ENCODE measurements around the gene CDH23.

Gene CDH23

GRCh38 chr10:71648254-71648932, 251.7 kb downstream of the CDH23 start:
- DNase-seq: no peak

GRCh38 chr10:71648933-71649320, 252.2 kb downstream of the CDH23 start:
- DNase-seq: no peak

DNA sequence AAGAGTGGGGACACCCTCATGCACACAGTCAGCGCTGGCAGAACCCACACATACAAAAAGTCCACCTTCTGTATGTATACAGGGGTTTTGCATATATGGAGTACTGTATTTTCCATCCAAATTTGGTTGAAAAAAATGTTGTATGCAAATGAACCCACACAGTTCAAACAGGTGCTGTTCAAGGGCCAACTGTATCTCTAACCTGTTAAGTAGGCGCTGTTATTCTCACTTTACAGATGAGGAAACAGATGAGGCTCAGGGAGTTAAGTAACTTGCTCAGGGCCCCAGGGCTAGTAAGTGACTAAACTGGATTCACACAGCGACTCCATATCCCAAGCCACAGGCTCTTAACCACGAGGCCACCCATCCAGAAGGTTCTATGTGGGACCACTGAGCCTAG, 252.9 kb downstream of the CDH23 start:
- no peak for DNase-seq

DNA sequence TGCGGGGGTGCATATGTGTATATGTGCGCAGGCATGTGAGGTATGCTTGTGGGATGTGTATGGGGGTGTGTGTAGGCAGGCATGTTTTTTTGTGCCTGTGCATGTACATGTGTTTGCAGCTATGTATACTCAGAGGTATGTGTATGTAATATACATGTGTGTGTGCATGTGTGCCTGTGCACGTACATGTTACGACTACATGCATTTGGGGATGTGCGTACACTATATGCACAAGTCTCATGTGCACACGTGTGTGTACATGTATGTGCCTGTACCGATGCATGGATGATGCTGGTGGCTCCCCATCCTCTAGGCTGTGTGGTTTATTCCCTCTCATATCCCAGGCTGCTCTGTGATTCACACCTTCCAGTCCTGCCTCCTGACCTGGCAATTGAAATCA, 253.7 kb downstream of the CDH23 start:
- no peak for DNase-seq

GRCh38 chr10:71651428-71651827, 254.7 kb downstream of the CDH23 start:
- no peak for DNase-seq

DNA sequence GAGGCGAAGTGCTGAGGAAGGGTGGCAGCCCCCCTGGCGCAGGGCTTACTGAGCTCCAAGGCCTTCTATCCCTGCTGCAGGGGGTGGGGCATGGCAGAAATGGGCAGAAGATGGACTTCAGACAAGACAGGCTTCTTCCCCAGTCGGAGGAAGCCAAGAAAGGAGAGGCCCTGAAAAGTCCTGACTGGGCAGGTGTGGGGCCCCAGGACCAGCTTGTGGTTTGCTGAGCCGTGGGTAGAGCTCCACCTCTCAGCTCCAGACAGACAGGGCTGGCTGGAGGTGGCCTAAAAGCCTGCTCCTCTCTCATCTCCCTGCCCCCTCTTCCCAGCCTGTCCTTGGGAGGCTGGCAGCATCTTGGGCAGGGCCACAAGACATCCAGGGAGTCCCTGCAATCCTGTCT, 255.2 kb downstream of the CDH23 start:
- no peak for DNase-seq

DNA sequence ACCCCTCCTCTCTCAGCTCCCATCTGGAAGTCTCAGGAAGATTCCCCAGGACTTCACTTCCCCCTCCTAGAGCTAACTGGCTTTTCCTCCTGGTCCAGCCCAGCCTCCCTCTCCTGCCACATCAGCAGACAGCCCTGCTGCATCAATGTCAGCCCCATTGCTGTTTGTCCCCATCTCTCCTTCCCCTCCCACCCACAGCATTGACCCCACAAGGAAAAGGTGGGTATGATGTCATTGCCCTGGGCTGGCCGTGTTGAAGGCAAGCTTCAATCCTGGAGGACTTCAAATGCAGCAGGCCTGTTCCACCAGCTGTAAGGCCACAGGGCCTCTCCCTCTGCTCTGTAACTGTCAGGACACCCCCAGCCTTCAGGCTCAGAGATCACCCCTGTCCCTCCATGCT, 256.3 kb downstream of the CDH23 start:
- DNase-seq: no peak

DNA sequence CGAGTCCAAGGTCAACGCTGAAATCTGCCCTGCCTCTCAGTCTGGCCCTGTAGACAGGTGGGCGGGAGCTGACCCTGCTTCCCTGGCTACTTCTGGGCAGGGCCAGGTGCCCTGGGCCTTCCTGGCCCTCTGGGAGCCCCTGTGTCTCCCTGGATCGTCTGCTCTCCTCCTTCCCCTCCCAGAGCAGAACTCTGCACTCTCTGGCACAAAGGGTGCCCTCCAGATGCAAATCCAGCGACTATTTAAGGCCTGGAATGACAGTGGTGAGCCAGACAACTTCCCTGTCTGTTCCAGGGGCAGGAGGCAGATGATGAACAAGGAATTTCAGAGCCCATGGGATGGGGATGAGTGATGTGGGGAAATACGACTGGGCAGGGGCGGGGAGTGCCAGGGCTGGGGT, 259.5 kb downstream of the CDH23 start:
- DNase-seq: no peak

GRCh38 chr10:71657604-71658466, 261.1 kb downstream of the CDH23 start:
- no peak for DNase-seq

DNA sequence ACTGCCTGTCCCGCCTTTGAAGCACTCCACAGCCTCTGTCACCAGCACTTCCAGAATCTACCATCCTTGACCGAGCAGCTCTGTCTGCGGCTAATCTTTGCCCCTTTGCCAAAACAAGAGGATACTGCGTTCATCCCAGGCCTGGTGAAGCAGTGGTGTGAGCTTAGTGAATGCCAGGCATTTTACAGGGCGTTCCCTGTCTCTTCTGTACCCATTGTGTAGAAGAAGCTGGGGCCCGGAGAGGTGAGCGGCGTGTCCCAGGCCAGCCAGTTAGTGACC, 261.7 kb downstream of the CDH23 start:
- no peak for DNase-seq

DNA sequence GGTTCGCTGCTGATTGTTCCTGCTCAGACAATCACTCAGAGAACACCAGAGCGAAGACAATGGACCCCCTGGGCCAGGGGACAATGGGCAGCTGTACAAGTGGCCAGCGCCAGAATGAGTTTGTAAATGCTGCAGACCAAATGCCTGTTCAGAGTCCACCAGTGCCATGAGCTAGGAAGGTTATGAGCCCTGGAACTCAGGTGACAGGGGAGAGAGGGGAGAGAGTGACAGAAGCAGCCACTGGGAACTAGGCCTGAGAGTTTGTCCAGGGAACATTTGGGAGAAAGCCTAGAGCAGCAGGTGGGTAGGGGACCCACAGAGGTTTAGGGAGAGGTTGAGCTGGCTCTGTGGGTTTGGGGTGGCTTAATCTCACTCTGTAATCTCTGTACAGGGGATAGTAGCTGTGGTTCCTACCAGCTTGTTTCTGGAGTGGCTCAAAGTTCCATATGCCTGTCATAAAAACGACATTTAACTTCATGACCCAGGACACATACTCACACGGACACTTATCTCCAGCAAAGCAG, 262.5 kb downstream of the CDH23 start:
- no peak for DNase-seq

GRCh38 chr10:71659737-71660136, 263.0 kb downstream of the CDH23 start:
- DNase-seq: no peak

- no peak for DNase-seq
These were observed 263.6 kb downstream of the CDH23 start for GRCh38 chr10:71660313-71660712.

- no peak for DNase-seq
These were observed 264.4 kb downstream of the CDH23 start for GRCh38 chr10:71661060-71661622.

GRCh38 chr10:71661779-71662336, 265.1 kb downstream of the CDH23 start:
- no peak for DNase-seq

- DNase-seq: no peak
These were observed 266.6 kb downstream of the CDH23 start for GRCh38 chr10:71663311-71663710.

DNA sequence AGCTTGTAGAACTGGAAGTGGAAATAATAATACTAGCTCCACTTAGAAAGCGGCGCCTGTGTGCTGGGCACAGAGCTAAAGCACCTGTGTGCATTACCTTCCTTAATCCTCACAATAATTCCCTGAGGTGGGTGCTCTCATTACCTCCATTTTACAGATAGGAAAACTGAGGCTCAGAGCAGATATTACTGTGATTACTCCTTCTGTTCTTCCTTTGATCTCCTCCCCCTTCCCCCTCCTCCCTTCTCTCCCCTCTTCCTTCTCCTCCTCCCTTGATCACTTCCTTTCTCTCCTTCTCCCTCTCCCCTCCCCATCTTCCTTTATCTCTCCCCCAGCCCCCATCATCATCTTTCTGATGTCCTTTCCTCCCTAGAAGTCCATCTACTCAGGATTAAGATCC, 267.9 kb downstream of the CDH23 start:
- no peak for DNase-seq

GRCh38 chr10:71665456-71665855, 268.7 kb downstream of the CDH23 start:
- no peak for DNase-seq

DNA sequence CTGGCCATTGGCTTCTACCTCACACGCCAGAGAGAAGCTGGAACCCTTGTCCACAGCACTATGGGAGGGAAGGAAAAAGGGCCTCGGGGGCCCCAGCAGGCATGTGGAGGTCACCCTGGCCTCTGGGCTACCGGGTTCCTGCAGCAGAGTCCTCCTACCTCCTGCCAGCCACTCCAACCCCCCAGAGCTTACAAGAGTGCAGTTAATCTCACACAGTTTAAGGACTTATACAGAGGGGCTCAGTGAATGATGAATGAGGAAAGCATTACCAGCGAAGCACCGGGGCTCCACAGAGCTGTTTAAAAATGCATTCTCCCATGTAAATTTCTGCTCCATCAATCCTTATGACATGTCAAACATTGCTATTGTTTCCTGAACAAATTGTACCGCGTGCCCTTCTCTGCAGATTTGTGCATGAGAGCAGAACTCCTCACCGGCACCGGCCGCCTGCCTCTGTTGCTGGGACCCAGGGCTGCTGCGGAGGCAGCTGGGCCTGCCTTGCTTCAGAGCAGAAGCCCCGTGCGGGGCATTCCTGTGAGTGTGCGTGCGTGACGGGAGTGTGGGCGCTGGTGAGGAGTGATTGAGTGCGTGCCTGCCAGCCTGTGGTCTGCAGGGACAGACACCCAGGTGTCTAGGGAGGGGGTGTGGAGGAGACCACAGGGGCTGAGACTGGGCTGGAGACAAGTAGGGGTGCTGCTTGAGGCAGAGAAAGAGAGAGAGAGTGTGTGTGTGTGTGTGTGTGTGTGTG, 270.1 kb downstream of the CDH23 start:
- DNase-seq: no peak

GRCh38 chr10:71667387-71667752, 270.6 kb downstream of the CDH23 start:
- DNase-seq: peak; percentile 19

- DNase-seq: no peak
These were observed 275.6 kb downstream of the CDH23 start for GRCh38 chr10:71671994-71672946.
